Activated CD4-positive, alpha-beta T cell treated with anti-CD3 and anti-CD28 coated beads, Interleukin-2, Interleukin-6, amounts not matched to agents 100 ng/mL and 50 ng/mL, durations not matched to agents 16 hours and 8 hours (primary cell): ENCODE measurements around the gene CREBBP.
A peak's percentile ranks its signal among the peaks of the same experiment; 100 is the strongest.

Source experiments
- DNase-seq: peaks from one replicate; pipeline ENCODE4 v3.0.0-alpha.2; 2020

The CREBBP gene

GRCh38 chr16:3701531-3701930, 179.0 kb downstream of the CREBBP start:
- DNase-seq = no peak

- DNase-seq = no peak
Observed at GRCh38 chr16:3698941-3699340, 181.6 kb downstream of the CREBBP start.

- no peak for DNase-seq
Observed at GRCh38 chr16:3696425-3697218, 183.9 kb downstream of the CREBBP start.

DNA sequence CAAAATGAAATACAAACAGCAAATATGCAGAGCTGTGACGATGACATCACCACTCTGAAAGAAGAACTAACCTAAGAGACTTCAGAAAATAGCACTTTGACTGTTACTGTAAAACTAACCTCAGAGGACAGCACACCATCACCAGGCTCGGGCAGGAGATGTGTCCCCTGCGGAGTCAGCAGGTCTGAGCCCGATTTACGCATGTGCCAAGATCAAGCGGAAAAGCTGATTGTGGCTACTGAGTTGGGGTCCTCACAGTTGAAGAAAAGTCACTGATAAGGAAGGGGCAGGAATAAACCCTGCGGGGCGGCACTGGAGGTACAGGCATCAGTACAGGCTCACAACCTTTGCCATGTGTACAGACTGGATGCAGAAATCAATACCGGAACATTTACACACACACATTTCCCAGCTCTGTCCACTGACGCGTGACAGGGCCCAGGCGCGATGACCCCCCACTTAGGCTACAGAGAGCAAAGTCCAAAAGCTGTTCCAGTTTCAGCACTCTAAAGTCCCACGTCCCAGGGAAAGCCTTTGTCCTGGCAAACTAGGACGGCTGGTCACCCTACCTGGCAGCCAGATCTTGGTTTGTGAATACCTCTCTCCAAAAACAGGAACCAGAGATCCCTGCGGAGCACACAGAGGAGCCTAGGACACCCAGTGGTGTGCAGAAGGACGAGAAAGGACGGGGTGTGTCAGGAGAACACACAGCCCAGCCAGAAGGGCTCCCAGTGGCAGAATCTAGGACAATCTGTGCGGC, 184.7 kb downstream of the CREBBP start:
- DNase-seq = no peak

- no peak for DNase-seq
Observed at GRCh38 chr16:3694051-3694450, 186.5 kb downstream of the CREBBP start.

GRCh38 chr16:3691761-3692160, 188.8 kb downstream of the CREBBP start:
- no peak for DNase-seq

GRCh38 chr16:3690980-3691720, 189.4 kb downstream of the CREBBP start:
- no peak for DNase-seq

DNA sequence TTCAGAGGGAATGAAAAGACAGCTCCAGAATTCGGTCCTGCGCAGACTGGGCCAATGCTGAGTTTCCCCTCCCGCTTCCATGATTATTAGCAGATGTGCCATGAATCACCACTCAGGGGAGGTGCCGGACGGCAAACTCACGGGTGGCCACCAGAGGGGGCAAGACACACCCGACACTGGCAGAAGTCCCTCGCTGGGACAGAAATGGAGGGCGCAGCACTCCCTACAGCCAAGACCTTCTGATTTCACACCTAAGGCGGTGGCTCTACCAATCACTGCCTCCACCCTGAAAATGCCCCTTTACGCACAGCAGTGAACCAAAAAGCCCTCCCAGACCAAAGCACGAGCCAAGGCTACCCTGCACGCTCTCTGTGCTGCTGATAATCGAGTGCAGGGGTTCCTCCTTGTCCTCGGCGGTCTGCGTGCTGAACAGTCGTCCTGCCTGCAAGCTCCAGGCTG, 190.0 kb downstream of the CREBBP start:
- peak; percentile 88 for DNase-seq

DNA sequence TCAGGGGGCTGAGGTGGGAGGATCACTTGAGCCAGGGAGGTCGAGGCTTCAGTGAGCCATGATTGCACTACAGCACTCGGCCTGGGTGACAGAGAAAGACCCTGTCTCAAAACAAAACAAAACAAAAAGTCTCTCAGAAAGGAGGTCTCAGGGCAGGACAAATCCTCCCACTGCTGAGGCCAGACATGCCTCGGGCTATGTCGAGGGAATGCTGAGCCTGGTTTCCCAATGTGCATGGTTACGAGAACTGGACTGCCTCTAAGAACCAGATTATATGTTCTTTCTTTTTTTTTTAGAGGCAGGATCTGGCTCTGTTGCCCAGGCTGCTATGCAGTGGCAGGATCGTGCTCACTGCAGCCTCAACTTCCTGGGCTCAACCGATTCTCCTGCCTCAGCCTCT, 190.8 kb downstream of the CREBBP start:
- no peak for DNase-seq

- DNase-seq = no peak
Observed at GRCh38 chr16:3687792-3688191, 192.7 kb downstream of the CREBBP start.

DNA sequence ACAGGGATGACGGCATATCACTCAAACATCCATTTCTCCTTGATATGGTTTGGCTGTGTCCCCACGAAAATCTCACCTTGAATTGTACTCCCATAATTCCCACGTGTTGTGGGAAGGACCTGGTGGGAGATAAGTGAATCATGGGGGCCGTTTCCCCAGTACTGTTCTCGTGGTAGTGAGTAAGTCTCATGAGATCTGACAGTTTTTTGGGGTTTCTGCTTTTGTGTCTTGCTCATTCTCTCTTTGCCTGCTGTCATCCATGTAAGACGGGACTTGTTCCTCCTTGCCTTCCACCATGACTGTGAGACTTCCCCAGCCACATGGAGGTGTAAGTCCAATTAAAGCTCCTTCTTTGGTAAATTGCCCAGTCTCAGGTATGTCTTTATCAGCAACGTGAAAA, 193.5 kb downstream of the CREBBP start:
- DNase-seq = no peak

DNA sequence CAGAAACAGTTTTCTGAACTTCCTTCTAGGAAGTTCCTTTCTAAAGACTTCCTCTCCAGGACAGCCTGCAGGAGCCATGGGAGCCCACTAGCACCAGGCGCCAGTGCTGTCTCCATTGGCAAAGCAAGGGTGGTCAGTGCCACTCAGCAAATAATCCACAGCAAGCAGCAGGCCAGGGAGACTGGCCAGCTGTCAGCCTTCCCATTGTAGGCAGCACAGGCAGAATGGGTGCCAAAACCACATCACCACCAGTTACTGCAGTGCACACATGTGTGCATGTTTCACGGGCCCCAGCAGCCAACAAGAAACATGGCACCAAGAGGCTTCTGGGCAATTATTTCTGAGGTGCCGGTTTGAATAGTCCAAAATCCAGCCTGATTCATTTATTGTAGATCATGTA, 199.3 kb downstream of the CREBBP start:
- DNase-seq = no peak

DNA sequence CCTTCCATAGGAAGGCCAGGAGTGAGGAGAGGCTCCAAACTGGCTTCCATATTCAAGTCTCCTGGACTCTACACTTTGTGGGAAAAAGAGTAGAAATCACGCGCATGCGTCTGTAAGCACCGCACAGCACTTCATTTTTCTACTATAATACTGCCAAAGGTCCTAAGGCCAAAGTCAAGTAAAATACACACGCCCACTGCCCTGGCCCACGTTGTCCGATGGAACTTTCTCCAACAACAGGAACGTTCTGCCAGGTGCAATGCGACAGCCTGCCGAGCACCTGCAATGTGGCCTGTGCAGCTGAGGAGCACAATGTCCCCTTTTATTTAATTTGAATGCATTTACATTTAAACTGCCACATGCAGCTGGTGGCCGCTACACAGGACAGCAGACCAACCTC, 202.5 kb downstream of the CREBBP start:
- DNase-seq = no peak

- DNase-seq = no peak
Observed at GRCh38 chr16:3675601-3676130, 204.8 kb downstream of the CREBBP start.
